ENCODE results near the gene GRM8. TPM values are rescaled to one million over a fixed set of nuclear protein-coding genes. Genes with fewer than 3 reads are reported as not detected.

GRM8 gene
- polyA plus RNA-seq, 1 donor from 2014 or later = 1.5 TPM

DNA sequence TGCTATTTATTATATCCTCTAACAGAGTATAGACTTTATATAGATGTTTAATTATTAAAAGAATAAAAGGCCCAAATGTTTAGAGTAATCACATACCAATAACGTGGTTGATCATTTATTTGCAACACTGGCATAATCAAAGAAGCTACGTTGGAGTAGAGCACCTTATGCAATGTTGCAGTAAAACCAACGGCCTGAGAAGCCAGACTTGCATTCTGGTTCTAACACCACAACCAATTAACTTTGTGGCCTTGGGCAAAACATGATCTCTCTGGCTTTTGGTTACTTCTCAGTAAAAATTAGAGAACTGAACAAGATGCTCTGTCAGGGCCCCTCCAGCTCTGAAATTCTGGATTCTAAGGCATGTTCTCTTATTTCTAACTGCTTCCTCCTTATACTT is 476.2 kb downstream of the GRM8 start:
- no peaks in the 10 kb centered on the region for H4K20me1 ChIP-seq (ENCODE audit: insufficient read depth)
- no peaks in the 10 kb centered on the region for H3K79me2 ChIP-seq (replicated peaks; ENCODE audit: insufficient read depth, low read length)
- H2AFZ ChIP-seq (ENCODE audit: low read depth, low read length) = no peak overlapping the region
- no peaks in the 10 kb centered on the region for H3K36me3 ChIP-seq (ENCODE audit: insufficient read depth, low read length)
- no peaks in the 10 kb centered on the region for H3K27me3 ChIP-seq (ENCODE audit: insufficient read depth, low read depth, low read length)
- no peak overlapping the region for H3K9ac ChIP-seq (ENCODE audit: low read length)
- no peaks in the 10 kb centered on the region for H3K9me2 ChIP-seq (ENCODE audit: insufficient read depth, low read length)
- no peak overlapping the region for H3K27ac ChIP-seq (ENCODE audit: low read length)
- TF ChIP-seq, protein P1, sequence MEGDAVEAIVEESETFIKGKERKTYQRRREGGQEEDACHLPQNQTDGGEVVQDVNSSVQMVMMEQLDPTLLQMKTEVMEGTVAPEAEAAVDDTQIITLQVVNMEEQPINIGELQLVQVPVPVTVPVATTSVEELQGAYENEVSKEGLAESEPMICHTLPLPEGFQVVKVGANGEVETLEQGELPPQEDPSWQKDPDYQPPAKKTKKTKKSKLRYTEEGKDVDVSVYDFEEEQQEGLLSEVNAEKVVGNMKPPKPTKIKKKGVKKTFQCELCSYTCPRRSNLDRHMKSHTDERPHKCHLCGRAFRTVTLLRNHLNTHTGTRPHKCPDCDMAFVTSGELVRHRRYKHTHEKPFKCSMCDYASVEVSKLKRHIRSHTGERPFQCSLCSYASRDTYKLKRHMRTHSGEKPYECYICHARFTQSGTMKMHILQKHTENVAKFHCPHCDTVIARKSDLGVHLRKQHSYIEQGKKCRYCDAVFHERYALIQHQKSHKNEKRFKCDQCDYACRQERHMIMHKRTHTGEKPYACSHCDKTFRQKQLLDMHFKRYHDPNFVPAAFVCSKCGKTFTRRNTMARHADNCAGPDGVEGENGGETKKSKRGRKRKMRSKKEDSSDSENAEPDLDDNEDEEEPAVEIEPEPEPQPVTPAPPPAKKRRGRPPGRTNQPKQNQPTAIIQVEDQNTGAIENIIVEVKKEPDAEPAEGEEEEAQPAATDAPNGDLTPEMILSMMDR (IDR thresholded peaks at IDR 0.05; ENCODE audit: poor library complexity, severe bottlenecking) = no peak
- TF ChIP-seq MXI1 (conservative IDR thresholded peaks at IDR 0.05; ENCODE audit: poor library complexity, severe bottlenecking) (no peak), EZH2 (IDR thresholded peaks at IDR 0.05; ENCODE audit: borderline replicate concordance, insufficient read depth, low read length, poor library complexity, severe bottlenecking) (no peak), SMC3 (conservative IDR thresholded peaks at IDR 0.05; ENCODE audit: poor library complexity) (no peak), POLR2AphosphoS5 (IDR thresholded peaks at IDR 0.05) (no peak), TAF1 (IDR thresholded peaks at IDR 0.05; ENCODE audit: low read depth) (no peak), EP300 (conservative IDR thresholded peaks at IDR 0.05; ENCODE audit: poor library complexity, severe bottlenecking) (no peak), RAD21 (conservative IDR thresholded peaks at IDR 0.05) (no peak)
- TF ChIP-seq, protein P2, sequence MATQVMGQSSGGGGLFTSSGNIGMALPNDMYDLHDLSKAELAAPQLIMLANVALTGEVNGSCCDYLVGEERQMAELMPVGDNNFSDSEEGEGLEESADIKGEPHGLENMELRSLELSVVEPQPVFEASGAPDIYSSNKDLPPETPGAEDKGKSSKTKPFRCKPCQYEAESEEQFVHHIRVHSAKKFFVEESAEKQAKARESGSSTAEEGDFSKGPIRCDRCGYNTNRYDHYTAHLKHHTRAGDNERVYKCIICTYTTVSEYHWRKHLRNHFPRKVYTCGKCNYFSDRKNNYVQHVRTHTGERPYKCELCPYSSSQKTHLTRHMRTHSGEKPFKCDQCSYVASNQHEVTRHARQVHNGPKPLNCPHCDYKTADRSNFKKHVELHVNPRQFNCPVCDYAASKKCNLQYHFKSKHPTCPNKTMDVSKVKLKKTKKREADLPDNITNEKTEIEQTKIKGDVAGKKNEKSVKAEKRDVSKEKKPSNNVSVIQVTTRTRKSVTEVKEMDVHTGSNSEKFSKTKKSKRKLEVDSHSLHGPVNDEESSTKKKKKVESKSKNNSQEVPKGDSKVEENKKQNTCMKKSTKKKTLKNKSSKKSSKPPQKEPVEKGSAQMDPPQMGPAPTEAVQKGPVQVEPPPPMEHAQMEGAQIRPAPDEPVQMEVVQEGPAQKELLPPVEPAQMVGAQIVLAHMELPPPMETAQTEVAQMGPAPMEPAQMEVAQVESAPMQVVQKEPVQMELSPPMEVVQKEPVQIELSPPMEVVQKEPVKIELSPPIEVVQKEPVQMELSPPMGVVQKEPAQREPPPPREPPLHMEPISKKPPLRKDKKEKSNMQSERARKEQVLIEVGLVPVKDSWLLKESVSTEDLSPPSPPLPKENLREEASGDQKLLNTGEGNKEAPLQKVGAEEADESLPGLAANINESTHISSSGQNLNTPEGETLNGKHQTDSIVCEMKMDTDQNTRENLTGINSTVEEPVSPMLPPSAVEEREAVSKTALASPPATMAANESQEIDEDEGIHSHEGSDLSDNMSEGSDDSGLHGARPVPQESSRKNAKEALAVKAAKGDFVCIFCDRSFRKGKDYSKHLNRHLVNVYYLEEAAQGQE (IDR thresholded peaks at IDR 0.05; ENCODE audit: borderline replicate concordance) = no peak
- no peaks in the 10 kb centered on the region for H3F3A ChIP-seq (ENCODE audit: insufficient read depth, low read length, poor library complexity, severe bottlenecking)
- no peak overlapping the region for H3K4me3 ChIP-seq (ENCODE audit: low read length)
- no peak overlapping the region for H3K4me2 ChIP-seq (ENCODE audit: low read length)
- H3K9me3 ChIP-seq (ENCODE audit: low read length) = no peaks in the 10 kb centered on the region

DNA sequence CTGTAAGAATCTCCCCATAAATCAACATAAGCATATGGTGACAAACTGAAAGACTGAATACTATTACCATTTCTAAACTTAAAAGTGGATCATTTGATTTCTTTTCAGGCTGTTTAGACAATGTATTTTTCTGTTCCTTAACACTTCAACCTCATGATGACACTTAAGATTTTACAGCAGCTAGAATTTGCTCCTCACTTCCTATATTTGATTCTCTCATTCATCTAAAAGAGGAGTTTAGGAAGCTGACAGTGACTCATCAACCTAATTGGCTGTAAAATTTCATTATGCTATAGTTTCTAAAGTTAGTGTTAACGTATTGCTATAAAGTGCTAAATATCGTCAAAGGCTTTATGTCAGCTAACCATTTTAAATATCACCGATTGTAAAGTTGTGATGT is 478.7 kb downstream of the GRM8 start:
- H3K27me3 ChIP-seq (ENCODE audit: insufficient read depth, low read depth, low read length) = no peaks in the 10 kb centered on the region
- no peaks in the 10 kb centered on the region for H3K9me3 ChIP-seq (ENCODE audit: low read length)
- H3K79me2 ChIP-seq (replicated peaks; ENCODE audit: insufficient read depth, low read length) = no peaks in the 10 kb centered on the region
- no peaks in the 10 kb centered on the region for H4K20me1 ChIP-seq (ENCODE audit: insufficient read depth)
- H3K36me3 ChIP-seq (ENCODE audit: insufficient read depth, low read length) = no peaks in the 10 kb centered on the region
- no peaks in the 10 kb centered on the region for H3F3A ChIP-seq (ENCODE audit: insufficient read depth, low read length, poor library complexity, severe bottlenecking)
- H3K9me2 ChIP-seq (ENCODE audit: insufficient read depth, low read length) = no peaks in the 10 kb centered on the region
- no peak for TF ChIP-seq POLR2AphosphoS5 (IDR thresholded peaks at IDR 0.05)
- no peak for TF ChIP-seq SMC3 (conservative IDR thresholded peaks at IDR 0.05; ENCODE audit: poor library complexity)
- no peak for TF ChIP-seq RAD21 (conservative IDR thresholded peaks at IDR 0.05)
- no peak for TF ChIP-seq TAF1 (IDR thresholded peaks at IDR 0.05; ENCODE audit: low read depth)
- no peak for TF ChIP-seq MXI1 (conservative IDR thresholded peaks at IDR 0.05; ENCODE audit: poor library complexity, severe bottlenecking)
- no peak for TF ChIP-seq EZH2 (IDR thresholded peaks at IDR 0.05; ENCODE audit: borderline replicate concordance, insufficient read depth, low read length, poor library complexity, severe bottlenecking)
- no peak for TF ChIP-seq EP300 (conservative IDR thresholded peaks at IDR 0.05; ENCODE audit: poor library complexity, severe bottlenecking)
- TF ChIP-seq, protein P2 (IDR thresholded peaks at IDR 0.05; ENCODE audit: borderline replicate concordance) = no peak
- TF ChIP-seq, protein P1 (IDR thresholded peaks at IDR 0.05; ENCODE audit: poor library complexity, severe bottlenecking) = no peak
- no peak overlapping the region for H3K4me2 ChIP-seq (ENCODE audit: low read length)
- H2AFZ ChIP-seq (ENCODE audit: low read depth, low read length) = no peak overlapping the region
- H3K27ac ChIP-seq (ENCODE audit: low read length) = no peak overlapping the region
- no peak overlapping the region for H3K9ac ChIP-seq (ENCODE audit: low read length)
- H3K4me3 ChIP-seq (ENCODE audit: low read length) = no peak overlapping the region

Measured in neural cell (in vitro differentiated cells).